Loucy (cell line): ENCODE measurements around the gene RNF149.
A peak's percentile ranks its signal among the peaks of the same experiment; 100 is the strongest.

Experiments
- H2AFZ ChIP-seq: fragments of 200-600 bp; sonication (generic); 2 replicates; pipeline ENCODE4 v1.6.0; 2016; ENCODE audit warnings: antibody characterized with exemption, mild to moderate bottlenecking, low read length, moderate library complexity
- H3F3A ChIP-seq: fragments of 200-600 bp; 2 replicates; pipeline ENCODE4 v1.6.0; 2016; ENCODE audit warnings: antibody characterized with exemption, low read depth, mild to moderate bottlenecking
- H3K27me3 ChIP-seq: fragments of 200-600 bp; sonication (generic); 2 replicates; pipeline ENCODE4 v1.6.1; 2014; ENCODE audit warnings: low read length, mild to moderate bottlenecking; ENCODE audit not compliant: insufficient read depth, poor library complexity, severe bottlenecking
- H3K36me3 ChIP-seq: fragments of 200-600 bp; sonication (generic); 2 replicates; pipeline ENCODE4 v1.6.1; 2016; ENCODE audit warnings: low read length; ENCODE audit not compliant: insufficient read depth
- H3K4me1 ChIP-seq: fragments of 200-600 bp; sonication (generic); 2 replicates; pipeline ENCODE4 v1.5.1; 2014; ENCODE audit warnings: low read length, mild to moderate bottlenecking; ENCODE audit not compliant: insufficient read depth, poor library complexity, severe bottlenecking
- H3K4me2 ChIP-seq: fragments of 200-600 bp; sonication (generic); 2 replicates; pipeline ENCODE4 v1.6.0; 2014; ENCODE audit warnings: antibody characterized with exemption, low read length, low read depth, mild to moderate bottlenecking; ENCODE audit not compliant: poor library complexity, severe bottlenecking
- H3K4me3 ChIP-seq: fragments of 200-600 bp; sonication (generic); 2 replicates; pipeline ENCODE4 v1.5.1; 2014; ENCODE audit warnings: low read length, mild to moderate bottlenecking, mixed read lengths; ENCODE audit not compliant: poor library complexity, severe bottlenecking
- H3K79me2 ChIP-seq: fragments of 200-600 bp; sonication (generic); 2 replicates; pipeline ENCODE4 v1.6.1; 2014; ENCODE audit warnings: low read length; ENCODE audit not compliant: insufficient read depth
- H3K9ac ChIP-seq: fragments of 200-600 bp; sonication (generic); 2 replicates; pipeline ENCODE4 v1.6.0; 2014; ENCODE audit warnings: mild to moderate bottlenecking, low read depth, low read length, moderate library complexity; ENCODE audit not compliant: poor library complexity, severe bottlenecking
- H3K9me2 ChIP-seq: fragments of 200-600 bp; sonication (generic); replicated peaks from 2 replicates; pipeline ENCODE4 v1.6.1; 2016; ENCODE audit warnings: low read depth, low read length, mixed read lengths
- H3K9me3 ChIP-seq: fragments of 200-600 bp; sonication (generic); 2 replicates; pipeline ENCODE4 v1.6.1; 2014; ENCODE audit warnings: mild to moderate bottlenecking, antibody characterized with exemption, low read length, low read depth; ENCODE audit not compliant: insufficient read depth
- H4K20me1 ChIP-seq: fragments of 200-600 bp; sonication (generic); 2 replicates; pipeline ENCODE4 v1.6.0; 2014; ENCODE audit warnings: antibody characterized with exemption, low read length, mild to moderate bottlenecking; ENCODE audit not compliant: insufficient read depth, poor library complexity, severe bottlenecking
- CTCF ChIP-seq: fragments of 200-600 bp; sonication (generic); conservative IDR thresholded peaks from 2 replicates; pipeline ENCODE4 v1.5.1; 2014; ENCODE audit warnings: mild to moderate bottlenecking, antibody characterized with exemption, low read length
- EZH2phosphoT487 ChIP-seq: fragments of 200-600 bp; IDR thresholded peaks from 2 replicates; pipeline ENCODE4 v1.6.1; 2018; ENCODE audit warnings: antibody characterized with exemption, mild to moderate bottlenecking, moderate library complexity, borderline replicate concordance

RNF149 gene

GRCh38 chr2:101295895-101296294 lies 12.6 kb downstream of the RNF149 start:
- Histone ChIP-seq H3K4me3 (no peak overlapping the region), H3K4me1 (peaks cover 38% of the 10 kb centered on the region), H3K79me2 (peaks cover 69% of the 10 kb centered on the region), H4K20me1 (peaks cover 31% of the 10 kb centered on the region), H3F3A (no peaks in the 10 kb centered on the region), H3K4me2 (peak overlapping the region; percentile 9), H3K9ac (no peak overlapping the region), H3K9me2 (no peaks in the 10 kb centered on the region), H3K36me3 (peaks cover 35% of the 10 kb centered on the region; the same call in 1 of the 2 replicates), H2AFZ (no peak overlapping the region), H3K27me3 (no peaks in the 10 kb centered on the region), H3K9me3 (no peaks in the 10 kb centered on the region)
- TF ChIP-seq EZH2phosphoT487 (no peak), CTCF (no peak)

- Histone ChIP-seq H3K36me3 (peaks cover 35% of the 10 kb centered on the region; the same call in 1 of the 2 replicates), H3K4me3 (no peak overlapping the region), H4K20me1 (peaks cover 22% of the 10 kb centered on the region), H3K9me3 (no peaks in the 10 kb centered on the region), H3K9ac (no peak overlapping the region), H3K79me2 (peaks cover 59% of the 10 kb centered on the region), H3F3A (no peaks in the 10 kb centered on the region), H2AFZ (no peak overlapping the region), H3K27me3 (no peaks in the 10 kb centered on the region), H3K4me1 (peaks cover 28% of the 10 kb centered on the region), H3K9me2 (no peaks in the 10 kb centered on the region), H3K4me2 (no peak overlapping the region)
- no peak for TF ChIP-seq EZH2phosphoT487
- TF ChIP-seq CTCF, result no peak
Measured at GRCh38 chr2:101294861-101295260, 13.6 kb downstream of the RNF149 start.

GRCh38 chr2:101293544-101293943 lies 15.0 kb downstream of the RNF149 start:
- no peak overlapping the region for H2AFZ ChIP-seq
- peaks cover 46% of the 10 kb centered on the region for H3K79me2 ChIP-seq

More at GRCh38 chr2:101293544-101293943, 15.0 kb downstream of the RNF149 start:
- TF ChIP-seq EZH2phosphoT487 (no peak), CTCF (no peak)
- Histone ChIP-seq H3K4me2 (no peak overlapping the region), H3K4me1 (peaks cover 15% of the 10 kb centered on the region), H3K36me3 (peaks cover 40% of the 10 kb centered on the region; the same call in 1 of the 2 replicates), H3K9ac (no peak overlapping the region), H3K27me3 (no peaks in the 10 kb centered on the region), H3F3A (no peaks in the 10 kb centered on the region), H3K4me3 (no peak overlapping the region), H3K9me3 (no peaks in the 10 kb centered on the region), H3K9me2 (no peaks in the 10 kb centered on the region), H4K20me1 (peaks cover 9% of the 10 kb centered on the region)
